ENCODE data around the gene GUK1.
A peak's percentile ranks its signal among the peaks of the same experiment; 100 is the strongest.

GUK1 gene, protein sequence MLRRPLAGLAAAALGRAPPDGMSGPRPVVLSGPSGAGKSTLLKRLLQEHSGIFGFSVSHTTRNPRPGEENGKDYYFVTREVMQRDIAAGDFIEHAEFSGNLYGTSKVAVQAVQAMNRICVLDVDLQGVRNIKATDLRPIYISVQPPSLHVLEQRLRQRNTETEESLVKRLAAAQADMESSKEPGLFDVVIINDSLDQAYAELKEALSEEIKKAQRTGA

DNA sequence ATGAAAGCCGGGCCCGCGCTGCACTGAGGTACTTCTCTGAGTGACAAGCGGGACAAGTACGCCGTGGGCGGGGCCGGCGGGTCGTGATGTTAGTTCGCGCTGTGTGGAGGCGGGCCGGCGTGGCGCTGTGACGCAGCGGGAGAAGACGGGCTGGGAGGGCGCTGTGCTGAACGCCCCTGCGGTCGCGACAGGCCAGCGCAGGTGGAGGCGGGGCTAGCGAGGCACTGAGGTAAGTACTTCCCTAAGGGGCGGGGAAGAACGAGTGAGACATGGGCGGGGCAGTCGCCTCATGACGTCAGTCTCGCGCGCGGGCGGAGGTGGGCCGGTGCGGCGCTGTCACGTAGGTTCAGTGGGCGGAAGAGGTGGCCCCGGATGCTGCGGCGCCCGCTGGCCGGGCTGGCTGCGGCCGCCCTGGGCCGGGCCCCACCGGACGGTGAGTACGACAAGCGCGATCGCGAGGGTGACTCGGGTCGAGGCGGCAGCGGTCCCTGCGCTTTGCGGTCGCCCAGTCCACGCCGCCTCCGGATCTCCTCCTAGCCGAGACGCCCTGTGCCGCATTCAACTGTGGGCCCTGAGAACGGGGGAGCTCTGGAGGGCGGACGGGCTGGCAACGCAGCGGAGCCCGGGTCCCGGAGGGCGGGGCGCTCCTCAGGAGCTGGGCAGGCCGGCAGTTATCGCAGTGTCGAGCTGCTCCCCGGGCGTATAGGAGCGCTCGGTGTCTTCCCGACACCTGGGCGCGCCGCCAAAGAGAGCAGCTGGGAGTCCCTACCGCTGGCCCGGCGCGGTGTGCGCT is at the start of gene GUK1:
Gene GUK1, plus strand, starts transcription at position 349 of the 793 bp plus-strand sequence. Its CDS starts 24 bp downstream, at position 373.
- DNase-seq (ENCODE audit: low read depth in 2 of 2): peak; percentile 100

DNA sequence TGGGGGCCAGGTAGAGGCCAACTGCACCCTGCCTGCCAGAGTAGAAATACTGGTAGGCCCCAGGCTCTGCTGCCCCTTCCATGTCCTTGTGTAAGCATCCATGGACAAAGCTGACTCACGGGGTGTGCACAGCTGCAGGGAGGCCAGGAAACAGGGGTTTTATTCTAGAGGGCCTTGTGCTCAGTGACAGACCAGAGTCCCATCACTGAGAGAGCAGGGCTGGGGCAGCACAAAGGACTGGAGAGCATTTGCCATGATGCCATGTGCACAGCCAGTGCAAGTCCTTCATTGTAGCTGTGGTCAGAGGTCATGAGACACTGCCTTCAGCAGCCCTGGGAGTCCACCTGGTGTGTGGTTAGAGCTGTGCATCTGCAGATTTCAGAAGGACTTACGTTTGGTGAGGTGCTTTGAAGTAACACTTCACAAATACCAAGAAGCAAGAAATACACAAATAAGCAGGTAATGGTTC is 49.4 kb upstream of the GUK1 start:
- no peak for DNase-seq (ENCODE audit: low read depth in 2 of 2)

DNA sequence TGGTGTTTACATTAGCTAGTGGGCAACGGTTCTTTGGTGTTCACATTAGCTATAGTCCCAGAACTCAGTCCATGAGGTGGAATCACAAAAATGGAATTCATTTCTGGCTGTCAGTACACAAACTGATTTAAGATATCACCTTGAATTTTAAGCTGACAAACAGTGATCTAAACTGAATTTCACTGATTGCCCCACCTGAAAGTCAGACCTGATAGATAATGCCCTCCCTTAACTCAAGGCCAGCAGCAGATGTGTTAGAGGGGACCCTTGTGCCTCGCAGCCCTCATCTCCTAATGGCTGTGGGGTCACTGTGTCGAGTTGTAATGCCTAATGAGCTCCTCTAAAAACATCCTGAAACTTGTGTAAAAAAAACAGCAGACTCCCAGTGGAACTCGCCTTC is 49.0 kb upstream of the GUK1 start:
- no peak for DNase-seq (ENCODE audit: low read depth in 2 of 2)

DNA sequence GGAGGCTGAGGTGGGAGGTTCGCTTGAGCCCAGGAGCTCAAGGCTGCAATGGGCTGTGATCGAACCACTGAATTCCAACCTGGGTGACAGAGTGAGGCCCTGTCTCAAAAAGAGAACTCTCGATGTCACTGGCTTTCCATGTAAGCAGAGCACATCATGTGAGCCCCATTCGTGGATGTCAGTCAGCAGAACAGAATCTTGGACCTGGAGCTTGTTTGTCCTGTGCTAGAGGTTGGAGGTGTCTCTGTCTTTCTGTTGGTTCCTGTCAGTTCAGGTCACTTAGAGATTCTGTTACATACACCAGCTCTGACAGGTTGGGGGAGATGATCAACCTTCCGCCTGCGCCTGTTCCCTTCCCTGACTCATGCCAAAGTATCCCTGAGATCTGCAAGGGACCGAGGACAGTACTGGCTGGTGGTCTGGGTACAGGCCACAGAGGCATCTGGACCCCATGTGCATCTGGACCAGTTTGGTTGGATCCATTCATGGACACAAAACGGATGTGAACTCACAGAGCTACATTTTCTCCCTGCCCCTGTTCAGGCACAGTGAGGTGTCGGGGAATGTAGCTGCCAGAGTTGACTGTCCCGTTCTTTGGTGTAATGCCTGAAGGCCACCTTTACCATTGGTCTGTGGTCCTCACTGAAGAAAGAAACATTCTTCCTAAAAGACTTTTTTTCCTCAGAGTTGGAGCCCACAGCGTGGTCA is 47.6 kb upstream of the GUK1 start:
- DNase-seq (ENCODE audit: low read depth in 2 of 2): no peak

DNA sequence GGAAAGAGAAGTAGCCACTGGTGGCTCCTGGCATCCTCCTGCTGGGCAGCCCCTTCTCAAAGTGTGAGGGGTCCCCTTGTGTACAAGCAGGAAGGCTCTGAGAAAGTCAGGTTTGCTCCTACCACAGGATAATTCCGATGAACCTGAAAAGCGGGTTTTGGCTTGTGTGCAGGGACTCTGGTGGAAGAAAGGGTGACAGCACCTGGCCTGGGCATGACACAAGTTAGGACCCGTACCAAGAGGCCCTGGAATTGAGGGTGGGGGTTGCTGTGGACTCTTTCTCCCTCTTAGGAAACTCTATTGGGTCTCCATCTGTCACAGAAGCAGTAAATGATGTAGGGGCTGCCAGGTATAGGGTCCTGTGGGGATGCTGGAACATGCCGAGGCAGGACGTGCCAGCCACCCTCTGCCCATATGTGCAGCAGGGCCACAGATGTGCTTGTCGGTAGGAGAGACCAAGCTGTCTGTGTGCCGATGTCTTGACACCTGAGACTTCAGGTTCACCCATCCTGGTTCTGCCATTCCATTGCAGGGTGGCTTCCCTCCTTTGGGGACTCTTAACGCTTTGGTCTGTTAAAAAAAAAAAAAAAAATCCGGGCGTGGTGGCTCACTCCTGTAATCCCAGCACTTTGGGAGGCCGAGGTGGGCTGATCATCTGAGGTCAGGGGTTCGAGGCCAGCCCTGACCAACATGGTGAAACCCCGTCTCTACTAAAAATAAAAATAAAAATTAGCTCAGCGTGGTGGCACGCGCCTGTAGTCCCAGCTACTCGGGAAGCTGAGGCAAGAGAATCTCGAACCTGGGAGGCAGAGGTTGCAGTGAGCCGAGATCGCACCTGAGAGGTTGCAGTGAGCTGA is 46.8 kb upstream of the GUK1 start:
- no peak for DNase-seq (ENCODE audit: low read depth in 2 of 2)

DNA sequence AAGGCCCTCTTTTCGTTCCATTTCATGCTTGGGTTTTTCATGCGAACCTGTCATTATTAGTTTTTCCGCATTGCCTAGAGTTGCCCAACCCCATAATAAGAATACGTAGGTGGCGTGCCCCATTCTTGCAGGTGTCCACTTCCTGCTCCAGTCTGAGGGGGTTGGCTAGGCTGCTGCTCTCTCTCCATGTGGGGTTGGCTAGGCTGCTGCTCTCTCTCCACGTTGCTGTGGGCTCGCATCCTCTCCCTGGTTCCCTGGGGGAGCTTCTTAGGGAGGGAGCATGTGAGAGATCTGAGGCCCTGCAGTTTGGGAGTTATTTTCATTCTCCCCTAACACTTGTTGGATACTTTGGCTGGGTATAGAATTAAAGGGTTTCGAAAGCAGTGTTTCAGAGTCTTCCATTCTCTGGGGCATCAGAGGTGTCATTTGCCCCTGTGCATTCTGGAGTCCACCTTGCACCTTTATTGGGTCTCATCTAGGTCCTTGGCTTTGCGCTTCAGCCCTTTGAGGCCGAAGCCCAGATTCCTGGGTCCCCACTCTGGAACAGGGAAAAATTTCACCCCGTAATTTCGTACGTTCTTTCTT is 45.6 kb upstream of the GUK1 start:
- DNase-seq (ENCODE audit: low read depth in 2 of 2): no peak

DNA sequence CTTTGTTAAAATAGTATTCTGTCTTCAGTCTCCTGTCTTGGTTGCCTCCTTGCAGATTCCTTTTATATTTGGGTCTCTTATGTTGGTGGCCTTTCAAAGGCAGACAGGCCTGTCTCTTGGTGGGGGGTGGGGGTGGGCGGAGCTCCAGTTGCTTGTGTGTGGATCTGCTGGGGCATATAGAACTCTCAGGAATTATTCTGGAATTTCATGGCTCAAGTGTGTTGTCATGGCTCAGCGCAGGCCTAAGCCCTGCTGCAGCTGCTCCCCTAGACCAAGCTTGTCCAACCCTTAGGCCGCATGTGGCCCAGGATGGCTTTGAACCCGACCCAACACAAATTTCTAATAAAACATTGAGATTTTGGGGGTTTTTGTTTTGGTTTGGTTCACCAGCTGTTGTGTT is 44.9 kb upstream of the GUK1 start:
- no peak for DNase-seq (ENCODE audit: low read depth in 2 of 2)

DNA sequence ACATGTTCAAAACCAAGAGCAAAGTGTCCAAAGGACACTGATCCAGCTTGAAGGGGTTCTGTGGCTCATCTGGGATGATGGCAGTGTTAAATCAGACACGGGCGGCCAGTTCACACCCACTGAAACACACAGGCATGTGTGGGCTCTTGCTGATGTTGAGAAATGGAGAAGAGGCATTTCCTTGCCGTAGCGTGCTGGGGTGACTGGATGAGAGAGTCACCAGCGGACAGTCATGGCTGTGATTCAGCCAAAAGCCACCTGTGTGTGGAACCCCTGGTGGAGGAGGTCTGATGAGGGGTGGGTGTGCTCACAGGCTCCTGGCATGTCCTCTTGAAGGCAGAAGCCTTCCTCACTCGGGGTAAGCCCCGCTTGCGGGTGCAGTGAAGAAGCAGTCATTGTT is 44.1 kb upstream of the GUK1 start:
- no peak for DNase-seq (ENCODE audit: low read depth in 2 of 2)

DNA sequence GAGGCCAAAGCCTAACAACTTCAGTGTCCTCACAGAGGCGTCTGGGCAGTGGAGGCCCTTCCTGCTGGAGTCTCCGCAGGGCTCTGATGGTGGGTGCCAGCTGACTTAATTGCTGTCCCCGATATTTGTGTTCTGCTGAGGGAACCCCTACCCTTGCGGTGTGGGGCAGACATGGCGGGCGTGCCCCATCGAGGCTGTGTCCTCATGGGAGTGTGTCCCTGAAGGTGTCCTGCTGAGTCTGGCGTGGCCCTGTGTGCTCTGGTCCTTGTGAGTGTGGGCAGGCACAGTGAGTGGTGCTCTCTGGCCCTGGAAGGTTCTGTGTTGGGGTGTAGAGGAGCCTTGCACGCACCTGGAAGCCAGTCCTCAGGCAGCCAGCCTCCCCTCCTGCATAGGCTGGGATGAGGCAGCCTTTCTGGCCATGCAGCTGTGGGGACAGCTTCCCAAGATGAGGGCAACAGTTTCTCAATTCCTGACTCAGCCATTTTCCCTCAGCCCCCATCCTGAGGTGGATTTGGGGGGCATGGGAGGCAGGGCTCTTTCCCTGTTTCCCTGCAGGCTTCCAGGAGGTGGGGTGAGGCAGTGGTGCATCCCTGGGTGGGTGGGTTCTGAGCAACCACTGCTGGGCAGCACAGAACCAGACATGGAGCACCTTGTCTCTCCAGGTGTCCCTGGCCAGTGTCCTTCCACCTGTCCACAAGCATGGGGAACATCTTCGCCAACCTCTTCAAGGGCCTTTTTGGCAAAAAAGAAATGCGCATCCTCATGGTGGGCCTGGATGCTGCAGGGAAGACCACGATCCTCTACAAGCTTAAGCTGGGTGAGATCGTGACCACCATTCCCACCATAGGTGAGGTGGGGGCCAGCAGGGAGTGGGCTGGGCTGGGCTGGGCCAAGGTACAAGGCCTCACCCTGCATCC is 43.4 kb upstream of the GUK1 start:
- DNase-seq (ENCODE audit: low read depth in 2 of 2): no peak

DNA sequence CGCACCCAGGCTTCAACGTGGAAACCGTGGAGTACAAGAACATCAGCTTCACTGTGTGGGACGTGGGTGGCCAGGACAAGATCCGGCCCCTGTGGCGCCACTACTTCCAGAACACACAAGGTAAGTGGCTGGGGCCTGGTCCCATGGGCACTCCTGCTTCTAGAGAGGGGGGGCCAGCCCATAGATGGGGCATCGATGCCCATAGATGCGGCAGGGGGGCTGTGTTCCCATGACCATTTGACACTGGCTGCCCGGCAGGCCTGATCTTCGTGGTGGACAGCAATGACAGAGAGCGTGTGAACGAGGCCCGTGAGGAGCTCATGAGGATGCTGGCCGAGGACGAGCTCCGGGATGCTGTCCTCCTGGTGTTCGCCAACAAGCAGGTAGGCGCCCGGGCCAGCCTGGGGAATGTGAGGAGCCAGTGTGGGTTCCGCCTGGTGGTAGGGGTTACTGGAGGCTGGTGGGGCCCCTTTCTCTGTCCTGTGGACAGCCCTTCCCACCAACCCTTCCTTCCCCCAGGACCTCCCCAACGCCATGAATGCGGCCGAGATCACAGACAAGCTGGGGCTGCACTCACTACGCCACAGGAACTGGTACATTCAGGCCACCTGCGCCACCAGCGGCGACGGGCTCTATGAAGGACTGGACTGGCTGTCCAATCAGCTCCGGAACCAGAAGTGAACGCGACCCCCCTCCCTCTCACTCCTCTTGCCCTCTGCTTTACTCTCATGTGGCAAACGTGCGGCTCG is 42.6 kb upstream of the GUK1 start:
- DNase-seq (ENCODE audit: low read depth in 2 of 2): no peak

DNA sequence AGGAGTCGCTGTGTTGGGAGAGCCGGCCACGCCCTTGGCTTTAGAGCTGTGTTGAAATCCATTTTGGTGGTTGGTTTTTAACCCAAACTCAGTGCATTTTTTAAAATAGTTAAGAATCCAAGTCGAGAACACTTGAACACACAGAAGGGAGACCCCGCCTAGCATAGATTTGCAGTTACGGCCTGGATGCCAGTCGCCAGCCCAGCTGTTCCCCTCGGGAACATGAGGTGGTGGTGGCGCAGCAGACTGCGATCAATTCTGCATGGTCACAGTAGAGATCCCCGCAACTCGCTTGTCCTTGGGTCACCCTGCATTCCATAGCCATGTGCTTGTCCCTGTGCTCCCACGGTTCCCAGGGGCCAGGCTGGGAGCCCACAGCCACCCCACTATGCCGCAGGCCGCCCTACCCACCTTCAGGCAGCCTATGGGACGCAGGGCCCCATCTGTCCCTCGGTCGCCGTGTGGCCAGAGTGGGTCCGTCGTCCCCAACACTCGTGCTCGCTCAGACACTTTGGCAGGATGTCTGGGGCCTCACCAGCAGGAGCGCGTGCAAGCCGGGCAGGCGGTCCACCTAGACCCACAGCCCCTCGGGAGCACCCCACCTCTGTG is 41.7 kb upstream of the GUK1 start:
- no peak for DNase-seq (ENCODE audit: low read depth in 2 of 2)

DNA sequence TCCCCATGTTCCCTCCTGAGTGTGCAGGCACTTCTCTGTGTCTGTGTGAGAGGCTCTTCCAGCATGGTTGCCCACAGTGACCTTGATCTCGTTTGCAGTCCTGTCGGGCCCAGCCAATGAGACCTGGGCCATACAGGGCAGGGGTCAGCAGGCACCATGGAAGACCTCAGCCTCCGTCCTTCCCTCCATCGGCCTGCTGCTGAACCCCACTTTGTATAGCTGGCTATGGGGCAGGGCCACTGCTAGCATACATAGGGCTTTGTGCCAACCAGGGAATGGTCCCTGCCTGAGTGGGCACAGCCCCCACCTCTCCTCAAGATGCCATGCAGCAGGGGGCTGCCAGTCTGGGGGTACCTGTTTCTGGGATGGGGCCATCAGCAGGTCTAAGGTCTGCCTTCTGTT is 40.7 kb upstream of the GUK1 start:
- DNase-seq (ENCODE audit: low read depth in 2 of 2): no peak

DNA sequence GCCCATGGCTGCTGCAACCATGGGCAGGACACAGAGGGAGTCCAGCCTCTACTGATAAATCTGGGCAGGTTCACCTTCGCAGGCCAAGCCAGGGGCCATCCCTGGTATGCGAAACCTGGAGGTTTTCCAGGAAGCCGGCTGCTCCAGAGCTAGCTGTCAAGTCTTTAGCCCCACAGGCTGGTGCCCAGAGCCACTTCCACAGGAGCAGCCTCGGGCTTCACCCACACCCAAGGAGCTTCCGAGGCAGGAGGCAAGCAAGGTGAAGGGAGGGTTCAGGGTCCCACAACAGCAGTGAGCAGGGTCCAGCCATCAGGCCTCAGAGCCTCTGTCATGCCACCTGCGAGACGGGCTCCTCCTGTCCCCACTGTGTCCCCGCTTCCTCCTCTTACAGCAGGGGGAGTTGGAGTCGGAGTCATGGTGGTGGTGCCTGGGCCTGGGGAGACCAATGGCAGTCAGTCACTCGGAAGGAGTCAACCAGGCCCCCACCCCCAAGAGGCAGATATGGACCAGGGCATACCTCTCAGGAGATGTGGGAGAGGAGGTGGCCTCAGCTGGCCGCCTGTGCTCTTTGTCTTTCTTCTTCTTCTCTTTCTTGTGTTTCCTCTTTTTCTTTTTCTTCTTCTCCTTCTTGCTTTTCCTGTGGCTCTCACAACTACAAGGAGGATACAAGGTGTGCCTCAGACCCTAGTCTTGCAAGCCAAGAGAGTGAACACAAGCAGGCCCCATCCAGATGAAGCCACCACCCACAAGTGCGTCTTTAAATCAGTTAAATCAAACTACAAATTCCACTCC is 39.1 kb upstream of the GUK1 start:
- DNase-seq (ENCODE audit: low read depth in 2 of 2): no peak

DNA sequence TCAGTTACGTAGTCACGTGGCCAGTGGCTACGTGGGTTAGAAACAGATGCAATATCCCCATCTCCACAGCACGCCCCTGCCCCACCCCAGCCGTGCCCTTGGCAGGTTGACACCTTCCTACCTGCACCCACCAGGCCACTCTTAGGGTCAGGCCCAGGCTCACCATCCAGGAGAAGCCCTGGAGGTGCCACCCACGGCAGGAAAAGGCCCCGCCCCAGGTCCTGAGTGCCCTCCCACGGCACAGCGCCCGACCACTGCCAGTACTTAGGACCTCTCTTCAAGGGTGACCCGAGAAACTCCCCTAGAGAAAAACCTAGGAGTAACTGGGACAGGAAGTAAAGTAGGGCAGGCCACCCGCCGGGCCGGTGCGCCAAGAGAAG is 38.5 kb upstream of the GUK1 start:
- DNase-seq (ENCODE audit: low read depth in 2 of 2): no peak

DNA sequence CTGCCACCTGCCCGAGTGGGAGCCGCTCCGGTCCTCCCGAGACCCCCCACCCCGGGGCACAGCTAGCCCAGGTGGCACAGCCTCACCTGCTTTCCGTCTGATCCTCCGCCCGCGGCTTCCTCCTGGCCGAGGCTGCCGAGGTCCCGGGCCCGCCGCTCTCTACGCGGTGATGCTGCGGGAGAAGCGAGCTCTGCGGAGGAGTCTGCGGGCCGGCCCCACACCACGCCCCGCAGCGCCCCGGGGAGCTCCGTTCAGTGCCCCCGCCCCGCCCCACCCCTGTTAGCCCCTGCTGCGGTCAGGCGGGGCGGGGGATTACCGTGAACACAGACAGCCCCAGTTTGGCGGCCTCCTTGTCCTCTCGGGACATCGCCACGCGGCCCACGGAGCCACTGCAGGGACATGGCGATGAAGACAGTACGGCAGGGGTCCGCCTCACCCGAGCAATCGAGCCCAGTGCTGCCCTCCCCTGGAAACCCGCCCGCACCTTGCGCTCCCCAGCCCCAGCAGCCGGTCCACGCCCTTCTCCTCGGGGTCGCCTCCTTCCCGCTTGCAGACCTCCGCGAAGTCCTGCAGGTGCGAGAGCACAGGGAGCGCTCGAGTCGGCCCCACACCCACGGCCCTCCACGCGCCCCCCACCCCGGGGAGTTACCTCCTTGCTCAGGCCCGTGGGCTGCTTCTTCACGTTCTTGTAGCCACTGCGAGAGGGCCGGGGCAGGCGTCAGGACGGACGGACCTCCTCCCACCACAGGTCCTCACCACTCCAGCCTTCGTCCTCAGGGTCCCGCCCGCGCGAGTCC is 37.9 kb upstream of the GUK1 start:
- no peak for DNase-seq (ENCODE audit: low read depth in 2 of 2)

DNA sequence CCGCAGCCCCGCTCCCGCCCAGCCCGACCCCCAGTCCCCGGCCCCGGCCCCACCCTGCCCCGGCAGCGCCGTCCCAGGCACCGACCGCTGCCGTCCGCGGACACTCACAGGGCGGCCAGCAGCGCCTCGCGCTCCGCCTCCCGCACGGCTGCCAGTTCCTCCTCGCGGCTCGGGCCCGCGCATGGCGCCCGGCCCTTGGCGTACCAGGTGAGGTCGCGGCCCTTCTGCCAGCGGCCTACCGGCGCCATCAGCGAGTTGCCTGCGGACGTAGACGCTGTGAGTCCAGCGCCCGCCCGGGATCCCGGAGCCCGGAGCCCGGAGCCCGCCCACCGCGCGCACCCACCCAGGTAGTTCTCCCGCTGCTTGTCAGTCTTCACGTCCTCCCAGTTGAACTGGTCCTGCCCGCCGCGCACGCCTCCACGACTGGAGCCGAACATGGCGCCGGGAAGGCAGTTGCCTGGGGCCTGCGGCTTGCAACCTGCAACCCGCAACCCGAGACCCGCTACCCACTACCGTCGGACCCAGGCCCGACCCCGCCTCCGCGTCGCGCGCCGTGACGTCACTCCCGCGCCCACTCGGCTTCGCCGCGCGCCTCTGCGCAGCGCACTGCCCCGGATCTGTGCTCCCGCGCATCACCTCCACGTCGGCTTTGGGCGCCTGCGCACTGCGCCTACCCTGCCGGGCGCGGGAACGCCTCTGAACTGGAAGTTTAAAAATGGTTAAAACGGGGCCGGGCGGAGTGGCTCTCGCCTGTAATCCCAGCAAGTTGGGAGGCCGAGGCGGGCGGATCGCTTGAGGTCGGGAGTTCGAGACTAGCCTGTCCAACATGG is 37.1 kb upstream of the GUK1 start, which contains the start of gene C1orf35:
Gene C1orf35, minus strand, starts transcription at position 535 of the 830 bp plus-strand sequence. Its CDS starts 98 bp downstream, at position 437.
- peak; percentile 93 to 94 for DNase-seq (ENCODE audit: low read depth in 2 of 2)

All from stimulated activated CD8-positive, alpha-beta memory T cell treated with anti-CD3 and anti-CD28 coated beads, Interleukin-15, amount 100 ng/mL, for 48 hours (primary cell).